HEK293T (cell line): ENCODE measurements around the gene CDS1.

ENCODE experiments used
- BHLHE40 ChIP-seq: fragments of 450-650 bp; IDR thresholded peaks from 2 replicates; pipeline ENCODE4 v1.6.1; 2016; ENCODE audit warnings: mild to moderate bottlenecking, moderate library complexity, borderline replicate concordance
- CTBP1 ChIP-seq: fragments of 450-650 bp; IDR thresholded peaks from 2 replicates; pipeline ENCODE4 v1.6.1; 2016; ENCODE audit warnings: borderline replicate concordance
- FOXA1 ChIP-seq: fragments of 450-650 bp; IDR thresholded peaks from 2 replicates; pipeline ENCODE4 v1.6.1; 2016; ENCODE audit warnings: mild to moderate bottlenecking
- FOXK2 ChIP-seq: fragments of 450-650 bp; IDR thresholded peaks from 2 replicates; pipeline ENCODE4 v1.6.1; 2016; ENCODE audit warnings: mild to moderate bottlenecking
- FOXM1 ChIP-seq: fragments of 450-650 bp; IDR thresholded peaks from 2 replicates; pipeline ENCODE4 v1.6.1; 2017; ENCODE audit warnings: mild to moderate bottlenecking, borderline replicate concordance
- HDGF ChIP-seq: fragments of 450-650 bp; IDR thresholded peaks from 2 replicates; pipeline ENCODE4 v1.6.1; 2017; ENCODE audit warnings: antibody characterized with exemption, borderline replicate concordance
- LEF1 ChIP-seq: fragments of 450-650 bp; IDR thresholded peaks from 2 replicates; pipeline ENCODE4 v1.6.1; 2017; ENCODE audit warnings: mild to moderate bottlenecking, borderline replicate concordance
- NFRKB ChIP-seq: fragments of 450-650 bp; IDR thresholded peaks from 2 replicates; pipeline ENCODE4 v1.6.1; 2016; ENCODE audit warnings: mild to moderate bottlenecking, moderate library complexity
- SP1 ChIP-seq: fragments of 450-650 bp; IDR thresholded peaks from 2 replicates; pipeline ENCODE4 v1.6.1; 2017
- SUZ12 ChIP-seq: fragments of 450-650 bp; IDR thresholded peaks from 2 replicates; pipeline ENCODE4 v1.6.1; 2016; ENCODE audit warnings: mild to moderate bottlenecking
- TARDBP ChIP-seq: fragments of 450-650 bp; IDR thresholded peaks from 2 replicates; pipeline ENCODE4 v1.6.1; 2016
- ZNF384 ChIP-seq: fragments of 450-650 bp; IDR thresholded peaks from 2 replicates; pipeline ENCODE4 v1.6.1; 2016
- TF ChIP-seq, protein P1 (sequence below): fragments of 450-650 bp; IDR thresholded peaks from 2 replicates; pipeline ENCODE4 v1.6.1; 2016

DNA sequence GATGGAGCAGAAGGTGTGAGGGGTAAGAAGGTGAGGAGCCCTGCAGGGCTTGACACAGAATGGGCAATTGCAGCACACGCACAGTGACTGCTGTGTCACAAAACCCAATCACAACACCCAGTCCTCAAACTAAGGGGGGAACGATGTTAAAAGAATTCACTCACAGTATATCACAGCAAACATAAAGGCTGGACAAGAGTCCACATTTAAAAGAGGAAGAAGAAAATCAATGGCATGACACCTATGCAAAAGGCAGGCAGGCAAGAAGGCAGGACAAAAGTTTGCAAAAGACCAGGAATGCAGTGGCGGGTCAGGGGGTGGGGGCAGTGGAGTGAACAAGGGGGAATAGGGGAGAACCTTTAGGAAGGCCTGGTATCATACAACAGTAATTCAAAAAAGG, 77.7 kb downstream of the CDS1 start:
- TF ChIP-seq SP1 (no peak), NFRKB (no peak), HDGF (no peak), BHLHE40 (no peak), TARDBP (no peak), ZNF384 (no peak), SUZ12 (no peak), FOXK2 (no peak), LEF1 (no peak), FOXM1 (no peak), CTBP1 (no peak), FOXA1 (no peak)
- TF ChIP-seq, protein P1, sequence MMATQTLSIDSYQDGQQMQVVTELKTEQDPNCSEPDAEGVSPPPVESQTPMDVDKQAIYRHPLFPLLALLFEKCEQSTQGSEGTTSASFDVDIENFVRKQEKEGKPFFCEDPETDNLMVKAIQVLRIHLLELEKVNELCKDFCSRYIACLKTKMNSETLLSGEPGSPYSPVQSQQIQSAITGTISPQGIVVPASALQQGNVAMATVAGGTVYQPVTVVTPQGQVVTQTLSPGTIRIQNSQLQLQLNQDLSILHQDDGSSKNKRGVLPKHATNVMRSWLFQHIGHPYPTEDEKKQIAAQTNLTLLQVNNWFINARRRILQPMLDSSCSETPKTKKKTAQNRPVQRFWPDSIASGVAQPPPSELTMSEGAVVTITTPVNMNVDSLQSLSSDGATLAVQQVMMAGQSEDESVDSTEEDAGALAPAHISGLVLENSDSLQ: no peak
